A673 (cell line): ENCODE data around the gene H3-3A. TPM values are rescaled to one million over a fixed set of nuclear protein-coding genes. Genes with fewer than 3 reads are reported as not detected.

Experiments
- BruUV-seq: library from RNA; stranded (reverse); fragments of 400-500 nt; replicated peaks from 2 replicates; lab custom pipeline; 2021; lab: Mats Ljungman, UMichigan
- CTCF ChIA-PET: fragments of 300-600 bp; sonication (Branson Sonifier 250); formaldehyde crosslinking; loops from one replicate; lab custom pipeline; 2022; ENCODE audit warnings: antibody characterized with exemption; lab: Charles Lee
- POLR2A ChIA-PET: fragments of 300-600 bp; sonication (Branson Sonifier 250); formaldehyde crosslinking; loops from one replicate; lab custom pipeline; 2022; ENCODE audit warnings: antibody characterized with exemption; ENCODE audit not compliant: low non-redundant PET; lab: Charles Lee
- DNase-seq: peaks from one replicate; pipeline ENCODE4 v3.0.0-alpha.2; 2015; ENCODE audit warnings: low spot score
- H3K27ac ChIP-seq: fragments of 200-600 bp; sonication (generic); 2 replicates; pipeline ENCODE4 v1.5.1; 2016; ENCODE audit warnings: mixed run types, low read depth, mild to moderate bottlenecking, mixed read lengths, antibody characterized with exemption, low read length; ENCODE audit not compliant: poor library complexity, severe bottlenecking
- H3K27me3 ChIP-seq: fragments of 200-600 bp; sonication (generic); replicated peaks from 2 replicates; pipeline ENCODE4 v1.6.1; 2017; ENCODE audit warnings: mixed run types, low read depth, mild to moderate bottlenecking, mixed read lengths, antibody characterized with exemption, low read length; ENCODE audit not compliant: insufficient read depth, poor library complexity
- H3K36me3 ChIP-seq: fragments of 200-600 bp; sonication (generic); 2 replicates; pipeline ENCODE4 v1.6.1; 2016; ENCODE audit warnings: mixed run types, mild to moderate bottlenecking, mixed read lengths, antibody characterized with exemption, low read length; ENCODE audit not compliant: insufficient read depth, poor library complexity, severe bottlenecking
- H3K4me1 ChIP-seq: fragments of 200-600 bp; sonication (generic); 2 replicates; pipeline ENCODE4 v1.6.1; 2017; ENCODE audit warnings: mixed run types, mild to moderate bottlenecking, mixed read lengths, antibody characterized with exemption, low read length; ENCODE audit not compliant: insufficient read depth, poor library complexity, severe bottlenecking
- H3K4me3 ChIP-seq: fragments of 200-600 bp; sonication (generic); 2 replicates; pipeline ENCODE4 v1.5.1; 2016; ENCODE audit warnings: low read depth, mixed run types, mild to moderate bottlenecking, mixed read lengths, low read length; ENCODE audit not compliant: poor library complexity, severe bottlenecking
- H3K9me3 ChIP-seq: fragments of 200-600 bp; sonication (generic); 2 replicates; pipeline ENCODE4 v1.6.1; 2016; ENCODE audit warnings: mixed run types, low read depth, mild to moderate bottlenecking, mixed read lengths, antibody characterized with exemption, low read length; ENCODE audit not compliant: poor library complexity, severe bottlenecking
- CTCF ChIP-seq: fragments of 300-800, 200-600 bp; sonication (generic); conservative IDR thresholded peaks from 2 replicates; pipeline ENCODE4 v1.5.1; 2017; ENCODE audit warnings: low read depth, mild to moderate bottlenecking, antibody characterized with exemption, low read length, moderate library complexity, mixed read lengths
- EZH2 ChIP-seq: fragments of 200-600 bp; sonication (generic); IDR thresholded peaks from 2 replicates; pipeline ENCODE4 v1.6.1; 2017; ENCODE audit warnings: borderline replicate concordance, low read depth, mild to moderate bottlenecking, mixed read lengths, antibody characterized with exemption, low read length; ENCODE audit not compliant: poor library complexity, severe bottlenecking
- intact Hi-C: fragments of 100-400 bp; cut with micrococcal nuclease; formaldehyde crosslinking; loops from one replicate; pipeline ENCODE4 v1.10.0; 2022; ENCODE audit not compliant: unreplicated experiment
- total RNA-seq: library from RNA; stranded (reverse); gene quantifications from 2 replicates; pipeline ENCODE4 v1.2.3, GENCODE V29; 2021

Gene H3-3A
- total RNA-seq, 1 experiment from 2014 or later, result 638 TPM

- Histone ChIP-seq H3K27ac (no peak overlapping the region), H3K27me3 (no peaks in the 10 kb centered on the region), H3K9me3 (no peaks in the 10 kb centered on the region), H3K4me3 (no peak overlapping the region), H3K4me1 (no peaks in the 10 kb centered on the region), H3K36me3 (peaks cover 69% of the 10 kb centered on the region)
- intact Hi-C loops, result no loop called here
- TF ChIP-seq CTCF (no peak), EZH2 (no peak)
- no TSS peak for BruUV-seq
- DNase-seq, result no peak
- ChIA-PET POLR2A (interaction anchor here (0.7 kb wide), 1 partner anchor 53 kb away, joined by 3 read pairs; no protein-coding TSS in a partner anchor), CTCF (no interaction called here)
These were observed 9.8 kb downstream of the H3-3A start for GRCh38 chr1:226072347-226072746.

- Histone ChIP-seq H3K36me3 (peaks cover 58% of the 10 kb centered on the region), H3K4me1 (no peaks in the 10 kb centered on the region), H3K9me3 (no peaks in the 10 kb centered on the region), H3K27me3 (no peaks in the 10 kb centered on the region), H3K4me3 (no peak overlapping the region), H3K27ac (no peak overlapping the region)
- BruUV-seq, result no TSS peak
- no peak for DNase-seq
- CTCF ChIA-PET, result no interaction called here
- intact Hi-C loops, result no loop called here
- POLR2A ChIA-PET, result interaction anchor here (0.5 to 0.8 kb wide), 2 partner anchors 11 to 104 kb away, joined by 5 to 6 read pairs; partner anchors contain the start of gene H3-3A
- TF ChIP-seq CTCF, result no peak
These were observed 10.9 kb downstream of the H3-3A start for GRCh38 chr1:226073184-226073950.

- no peaks in the 10 kb centered on the region for H3K9me3 ChIP-seq
- no peaks in the 10 kb centered on the region for H3K4me1 ChIP-seq
- no peak overlapping the region for H3K4me3 ChIP-seq
- no TSS peak for BruUV-seq
- TF ChIP-seq CTCF (no peak), EZH2 (no peak)
- intact Hi-C loops, result no loop called here
- ChIA-PET CTCF (no interaction called here), POLR2A (interaction anchor here (0.8 kb wide), 1 partner anchor 11 kb away, joined by 5 read pairs; the partner anchor contains the start of gene H3-3A)
- H3K36me3 ChIP-seq, result peaks cover 52% of the 10 kb centered on the region
- no peak overlapping the region for H3K27ac ChIP-seq
- no peaks in the 10 kb centered on the region for H3K27me3 ChIP-seq
- DNase-seq, result no peak
These were observed 11.5 kb downstream of the H3-3A start for GRCh38 chr1:226074046-226074445.
